ENCODE measurements around the gene CLBA1. TPM values are rescaled to one million over a fixed set of nuclear protein-coding genes. Genes with fewer than 3 reads are reported as not detected.
"Not testable (repeated sequence)": the region's sequence is repeated elsewhere in the genome, so short reads cannot be mapped to it uniquely, and the experiment has no call there.

The CLBA1 gene
- total RNA-seq, 1 donor from 2014 or later, result 3.9 TPM

GRCh38 chr14:104940526-104941150 is 45.0 kb upstream of the CLBA1 start:
- TF ChIP-seq, protein P1, sequence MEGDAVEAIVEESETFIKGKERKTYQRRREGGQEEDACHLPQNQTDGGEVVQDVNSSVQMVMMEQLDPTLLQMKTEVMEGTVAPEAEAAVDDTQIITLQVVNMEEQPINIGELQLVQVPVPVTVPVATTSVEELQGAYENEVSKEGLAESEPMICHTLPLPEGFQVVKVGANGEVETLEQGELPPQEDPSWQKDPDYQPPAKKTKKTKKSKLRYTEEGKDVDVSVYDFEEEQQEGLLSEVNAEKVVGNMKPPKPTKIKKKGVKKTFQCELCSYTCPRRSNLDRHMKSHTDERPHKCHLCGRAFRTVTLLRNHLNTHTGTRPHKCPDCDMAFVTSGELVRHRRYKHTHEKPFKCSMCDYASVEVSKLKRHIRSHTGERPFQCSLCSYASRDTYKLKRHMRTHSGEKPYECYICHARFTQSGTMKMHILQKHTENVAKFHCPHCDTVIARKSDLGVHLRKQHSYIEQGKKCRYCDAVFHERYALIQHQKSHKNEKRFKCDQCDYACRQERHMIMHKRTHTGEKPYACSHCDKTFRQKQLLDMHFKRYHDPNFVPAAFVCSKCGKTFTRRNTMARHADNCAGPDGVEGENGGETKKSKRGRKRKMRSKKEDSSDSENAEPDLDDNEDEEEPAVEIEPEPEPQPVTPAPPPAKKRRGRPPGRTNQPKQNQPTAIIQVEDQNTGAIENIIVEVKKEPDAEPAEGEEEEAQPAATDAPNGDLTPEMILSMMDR (IDR thresholded peaks at IDR 0.05), result no peak
- Mint-ChIP-seq H3K27ac (no peak overlapping the region), H3K9me3 (no peaks in the 10 kb centered on the region), H3K4me3 (no peak overlapping the region), H3K4me1 (no peaks in the 10 kb centered on the region), H3K27me3 (no peaks in the 10 kb centered on the region), H3K36me3 (ENCODE audit: low read depth) (peaks cover 4% of the 10 kb centered on the region)
- DNase-seq, result peak; percentile 14
- ATAC-seq (ENCODE audit: low read depth), result no peak
- intact Hi-C loops (cut with micrococcal nuclease), result no loop called here
- CTCF ChIA-PET, result interaction anchor here (0.8 kb wide), 1 partner anchor 42 kb away, joined by 5 read pairs; no protein-coding TSS in a partner anchor
- POLR2A ChIA-PET, result no interaction called here

GRCh38 chr14:104941508-104942365 is 43.9 kb upstream of the CLBA1 start:
- TF ChIP-seq, protein P1 (IDR thresholded peaks at IDR 0.05), result no peak
- Mint-ChIP-seq H3K36me3 (ENCODE audit: low read depth) (peaks cover 4% of the 10 kb centered on the region), H3K27me3 (no peaks in the 10 kb centered on the region), H3K4me3 (no peak overlapping the region), H3K4me1 (no peaks in the 10 kb centered on the region), H3K27ac (no peak overlapping the region), H3K9me3 (no peaks in the 10 kb centered on the region)
- no peak for ATAC-seq (ENCODE audit: low read depth)
- intact Hi-C loops (cut with micrococcal nuclease), result no loop called here
- ChIA-PET CTCF (no interaction called here), POLR2A (no interaction called here)
- DNase-seq, result no peak

DNA sequence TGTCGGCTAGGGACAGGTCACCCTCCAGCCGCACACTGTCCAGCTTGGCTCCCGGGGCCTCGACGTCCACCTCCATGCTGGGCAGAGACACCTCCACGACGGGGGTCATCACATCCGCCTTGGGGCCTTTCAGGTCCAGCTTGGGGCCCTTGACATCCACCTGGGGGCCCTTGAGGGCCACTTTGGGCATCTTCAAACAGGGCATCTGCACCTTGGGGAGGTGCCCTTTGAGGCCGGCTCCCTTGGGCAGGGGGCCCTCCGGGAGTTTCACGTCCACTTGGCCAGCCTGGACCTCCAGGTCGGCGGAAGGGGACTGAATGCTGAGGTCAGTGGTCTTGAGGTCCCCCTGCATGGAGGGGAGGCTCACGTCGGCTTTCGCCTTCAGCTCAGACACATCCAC is 43.0 kb upstream of the CLBA1 start:
- H3K27me3 Mint-ChIP-seq, result no peaks in the 10 kb centered on the region
- DNase-seq (no peak), ATAC-seq (ENCODE audit: low read depth) (no peak)
- intact Hi-C loops (cut with micrococcal nuclease), result no loop called here
- H3K4me3 Mint-ChIP-seq, result no peak overlapping the region
- H3K9me3 Mint-ChIP-seq, result no peaks in the 10 kb centered on the region
- no peak overlapping the region for H3K27ac Mint-ChIP-seq
- TF ChIP-seq, protein P1 (IDR thresholded peaks at IDR 0.05), result no peak
- POLR2A ChIA-PET, result interaction anchor here (0.6 kb wide), 1 partner anchor 108 kb away, joined by 10 read pairs; no protein-coding TSS in a partner anchor
- H3K36me3 Mint-ChIP-seq (ENCODE audit: low read depth), result peaks cover 4% of the 10 kb centered on the region
- CTCF ChIA-PET, result no interaction called here
- H3K4me1 Mint-ChIP-seq, result no peaks in the 10 kb centered on the region

DNA sequence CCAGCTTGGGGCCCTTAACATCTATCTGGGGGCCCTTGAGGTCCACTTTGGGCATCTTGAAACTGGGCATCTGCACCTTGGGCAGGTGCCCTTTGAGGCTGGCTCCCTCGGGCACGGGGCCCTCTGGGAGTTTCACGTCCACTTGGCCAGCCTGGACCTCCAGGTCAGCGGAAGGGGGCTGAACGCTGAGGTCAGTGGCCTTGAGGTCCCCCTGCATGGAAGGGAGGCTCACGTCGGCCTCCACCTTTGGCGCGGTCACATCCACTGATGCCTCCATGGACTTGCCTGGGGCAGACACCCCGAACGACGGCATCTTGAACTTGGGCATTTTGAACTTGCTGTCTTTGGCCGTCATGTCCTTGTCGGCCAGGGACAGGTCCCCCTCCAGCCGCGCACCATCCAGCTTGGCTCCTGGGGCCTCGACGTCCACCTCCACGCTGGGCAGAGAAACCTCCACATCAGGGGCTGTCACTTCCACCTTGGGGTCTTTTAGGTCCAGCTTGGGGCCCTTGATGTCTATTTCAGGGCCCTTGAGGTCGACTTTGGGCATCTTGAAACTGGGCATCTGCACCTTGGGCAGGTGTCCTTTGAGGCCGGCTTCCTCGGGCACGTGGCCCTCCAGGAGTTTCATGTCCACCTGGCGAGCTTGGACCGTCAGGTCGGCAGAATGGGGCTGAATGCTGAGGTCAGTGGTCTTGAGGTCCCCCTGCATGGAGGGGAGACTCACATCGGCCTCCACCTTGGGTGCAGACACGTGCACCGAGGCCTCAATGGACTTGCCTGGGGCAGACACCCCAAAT is 42.2 kb upstream of the CLBA1 start:
- H3K36me3 Mint-ChIP-seq (ENCODE audit: low read depth); intact Hi-C loops (cut with micrococcal nuclease); CTCF ChIA-PET; H3K27me3 Mint-ChIP-seq; H3K9me3 Mint-ChIP-seq; ATAC-seq (ENCODE audit: low read depth); POLR2A ChIA-PET; DNase-seq; H3K4me1 Mint-ChIP-seq; H3K4me3 Mint-ChIP-seq; H3K27ac Mint-ChIP-seq: not testable (repeated sequence)

- intact Hi-C loops (cut with micrococcal nuclease); POLR2A ChIA-PET; CTCF ChIA-PET; H3K4me3 Mint-ChIP-seq; H3K9me3 Mint-ChIP-seq; H3K27ac Mint-ChIP-seq; H3K4me1 Mint-ChIP-seq; H3K36me3 Mint-ChIP-seq (ENCODE audit: low read depth); H3K27me3 Mint-ChIP-seq; DNase-seq; ATAC-seq (ENCODE audit: low read depth): not testable (repeated sequence)
Observed at GRCh38 chr14:104944016-104944308, 41.6 kb upstream of the CLBA1 start.

GRCh38 chr14:104944436-104945205 is 41.0 kb upstream of the CLBA1 start:
- H3K9me3 Mint-ChIP-seq; H3K4me3 Mint-ChIP-seq; DNase-seq; H3K4me1 Mint-ChIP-seq; intact Hi-C loops (cut with micrococcal nuclease); ATAC-seq (ENCODE audit: low read depth); H3K27me3 Mint-ChIP-seq; H3K36me3 Mint-ChIP-seq (ENCODE audit: low read depth); CTCF ChIA-PET; H3K27ac Mint-ChIP-seq; POLR2A ChIA-PET: not testable (repeated sequence)

GRCh38 chr14:104945266-104945665 is 40.3 kb upstream of the CLBA1 start:
- H3K27ac Mint-ChIP-seq; POLR2A ChIA-PET; intact Hi-C loops (cut with micrococcal nuclease); H3K27me3 Mint-ChIP-seq; DNase-seq; ATAC-seq (ENCODE audit: low read depth); CTCF ChIA-PET; H3K9me3 Mint-ChIP-seq; H3K4me1 Mint-ChIP-seq; H3K4me3 Mint-ChIP-seq; H3K36me3 Mint-ChIP-seq (ENCODE audit: low read depth): not testable (repeated sequence)

- H3K36me3 Mint-ChIP-seq (ENCODE audit: low read depth); POLR2A ChIA-PET; DNase-seq; H3K9me3 Mint-ChIP-seq; intact Hi-C loops (cut with micrococcal nuclease); H3K4me3 Mint-ChIP-seq; ATAC-seq (ENCODE audit: low read depth); H3K4me1 Mint-ChIP-seq; H3K27me3 Mint-ChIP-seq; CTCF ChIA-PET; H3K27ac Mint-ChIP-seq: not testable (repeated sequence)
Observed at GRCh38 chr14:104945986-104946965, 39.3 kb upstream of the CLBA1 start.
